GM18867 (cell line): ENCODE results near the gene SYNM.

Source experiments
- ATAC-seq: cut with Tn5 transposase; IDR thresholded peaks from one replicate; pipeline ENCODE4 v1.9.1; 2021; ENCODE audit warnings: mild to moderate bottlenecking, moderate library complexity; ENCODE audit not compliant: unreplicated experiment

The SYNM gene

GRCh38 chr15:99121691-99122410, 17.0 kb downstream of the SYNM start:
- ATAC-seq, result no peak

- ATAC-seq, result no peak
These were observed 18.2 kb downstream of the SYNM start for GRCh38 chr15:99122831-99123712.

- no peak for ATAC-seq
These were observed 19.0 kb downstream of the SYNM start for GRCh38 chr15:99123713-99124451.

- ATAC-seq, result no peak
These were observed 19.8 kb downstream of the SYNM start for GRCh38 chr15:99124641-99125040.

- ATAC-seq, result no peak
These were observed 20.4 kb downstream of the SYNM start for GRCh38 chr15:99125061-99125891.

- no peak for ATAC-seq
These were observed 21.3 kb downstream of the SYNM start for GRCh38 chr15:99126131-99126588.

- no peak for ATAC-seq
These were observed 22.1 kb downstream of the SYNM start for GRCh38 chr15:99126930-99127329.

- ATAC-seq, result no peak
These were observed 22.9 kb downstream of the SYNM start for GRCh38 chr15:99127773-99128172.

- ATAC-seq, result no peak
These were observed 23.5 kb downstream of the SYNM start for GRCh38 chr15:99128411-99128810.

GRCh38 chr15:99129644-99130043, 24.8 kb downstream of the SYNM start:
- ATAC-seq, result no peak

- no peak for ATAC-seq
These were observed 25.4 kb downstream of the SYNM start for GRCh38 chr15:99130314-99130713.

GRCh38 chr15:99130765-99131440, 26.0 kb downstream of the SYNM start:
- no peak for ATAC-seq

GRCh38 chr15:99131441-99132023, 26.7 kb downstream of the SYNM start:
- no peak for ATAC-seq

- ATAC-seq, result no peak
These were observed 27.2 kb downstream of the SYNM start for GRCh38 chr15:99132122-99132521.

GRCh38 chr15:99132634-99133287, 27.9 kb downstream of the SYNM start:
- no peak for ATAC-seq

GRCh38 chr15:99134317-99134821, 29.5 kb downstream of the SYNM start:
- no peak for ATAC-seq

GRCh38 chr15:99135194-99135593, 30.3 kb downstream of the SYNM start:
- peak; percentile 92 for ATAC-seq

- ATAC-seq, result no peak
These were observed 32.2 kb downstream of the SYNM start for GRCh38 chr15:99137111-99137546.

GRCh38 chr15:99137877-99138276, 33.0 kb downstream of the SYNM start:
- ATAC-seq, result no peak
